ENCODE data around the gene CPNE2.
"Not testable (repeated sequence)": the region's sequence is repeated elsewhere in the genome, so short reads cannot be mapped to it uniquely, and the experiment has no call there.

CPNE2 gene

GRCh38 chr16:57167953-57168352 lies 75.6 kb downstream of the CPNE2 start:
- DNase-seq (ENCODE audit: low spot score): no peak

DNA sequence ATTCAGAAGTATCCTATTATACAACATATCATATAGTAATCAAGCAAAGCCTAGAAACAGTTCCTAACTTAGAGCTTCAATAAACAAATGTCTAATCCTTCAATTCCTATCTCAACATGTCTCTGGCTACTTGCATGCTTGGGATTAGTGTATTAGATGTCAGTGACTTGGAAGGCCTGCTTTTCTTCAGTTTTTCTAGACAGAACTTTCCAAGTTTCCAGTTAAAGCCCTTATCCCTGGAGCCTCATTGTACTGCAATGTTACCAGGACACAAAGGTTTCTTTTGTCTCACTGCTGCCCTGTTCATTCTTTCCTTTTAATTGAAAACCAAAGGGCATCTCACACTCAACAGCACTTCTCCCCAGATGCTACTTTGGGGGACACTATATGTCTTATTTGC lies 76.9 kb downstream of the CPNE2 start:
- DNase-seq (ENCODE audit: low spot score): no peak

- DNase-seq (ENCODE audit: low spot score): no peak
Observed at GRCh38 chr16:57172721-57173290, 80.4 kb downstream of the CPNE2 start.

- DNase-seq (ENCODE audit: low spot score): no peak
Observed at GRCh38 chr16:57175896-57176295, 83.5 kb downstream of the CPNE2 start.

- DNase-seq (ENCODE audit: low spot score): no peak
Observed at GRCh38 chr16:57178196-57178595, 85.8 kb downstream of the CPNE2 start.

DNA sequence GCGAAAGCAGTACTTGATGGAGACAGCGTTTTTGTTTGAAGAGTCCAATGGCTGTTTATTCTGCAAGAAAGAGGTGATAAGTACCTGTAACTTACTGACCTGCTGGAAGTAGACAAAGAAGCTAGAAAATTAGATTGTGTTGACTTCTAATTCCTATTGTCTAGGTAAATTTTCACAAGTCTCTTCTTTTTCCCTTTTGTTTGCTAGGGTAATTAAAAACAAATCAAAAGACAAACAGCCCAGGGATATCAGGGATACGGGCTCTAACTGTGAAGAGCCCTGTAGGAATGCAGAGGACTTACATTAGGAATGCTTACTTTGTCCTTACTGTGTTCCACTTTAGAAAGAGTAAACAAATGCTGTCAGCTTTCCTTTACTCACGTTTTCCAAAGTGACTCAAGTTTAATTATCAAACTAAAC lies 86.4 kb downstream of the CPNE2 start:
- DNase-seq (ENCODE audit: low spot score): no peak

DNA sequence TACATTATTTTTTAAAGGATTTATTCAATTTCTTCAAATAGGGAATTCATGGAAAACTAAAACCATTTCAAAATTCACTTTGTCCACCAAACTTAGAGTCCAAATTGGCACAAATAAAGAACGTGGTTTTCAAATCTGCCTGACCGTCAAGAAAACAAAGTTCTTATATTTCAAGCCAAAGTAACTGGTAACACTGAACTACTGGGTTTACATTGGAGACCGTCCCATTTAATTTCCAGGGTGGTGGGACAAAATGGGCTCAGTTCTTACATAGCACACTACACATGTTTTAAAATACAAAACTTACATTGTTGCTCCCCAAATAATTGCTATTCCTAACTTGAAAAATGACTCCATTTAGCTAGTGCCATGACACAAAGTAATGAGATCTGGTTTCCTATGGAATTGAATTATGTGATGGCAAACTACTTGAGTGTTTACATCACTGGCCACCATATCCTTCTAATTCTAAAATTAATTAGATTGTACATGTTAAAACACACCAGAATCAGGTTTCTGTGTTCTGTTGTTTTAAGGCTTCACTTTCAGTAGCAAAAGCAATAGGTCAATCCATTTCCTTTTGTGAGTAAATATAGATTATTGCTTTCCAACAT lies 86.9 kb downstream of the CPNE2 start:
- DNase-seq (ENCODE audit: low spot score): no peak

- DNase-seq (ENCODE audit: low spot score): no peak
Observed at GRCh38 chr16:57184113-57184512, 91.7 kb downstream of the CPNE2 start.

GRCh38 chr16:57184887-57185445 lies 92.6 kb downstream of the CPNE2 start:
- no peak for DNase-seq (ENCODE audit: low spot score)

DNA sequence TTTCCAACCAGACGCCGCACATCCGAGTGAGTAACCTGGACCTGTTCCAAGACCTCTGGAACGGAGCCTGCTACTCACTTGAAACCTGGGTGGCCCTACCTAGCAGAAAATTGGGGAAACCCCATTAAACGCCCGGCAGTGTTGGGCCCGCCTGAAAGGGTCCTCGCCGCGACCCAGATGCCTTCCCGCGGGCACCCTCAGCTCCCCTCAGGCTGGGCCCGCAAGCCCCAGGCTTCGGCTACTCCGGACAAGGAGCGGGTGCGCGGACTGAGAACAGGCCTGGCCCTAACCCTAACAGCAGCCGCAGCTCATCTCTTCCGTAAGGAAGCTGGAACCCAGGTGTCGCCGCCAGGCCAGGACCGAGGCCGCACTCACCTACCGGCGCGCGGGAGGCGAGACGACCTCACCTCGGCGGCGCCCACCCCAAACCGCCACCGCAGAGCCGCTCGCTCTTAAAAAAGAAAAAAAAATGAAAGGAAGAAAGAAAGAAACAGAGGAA lies 93.1 kb downstream of the CPNE2 start:
- DNase-seq (ENCODE audit: low spot score): no peak

- peak; percentile 95 for DNase-seq (ENCODE audit: low spot score)
Observed at GRCh38 chr16:57185945-57186871, 93.8 kb downstream of the CPNE2 start, which contains the start of the genes PSME3IP1 and RSPRY1. Gene PSME3IP1 (minus strand): TSS chr16:57186039. CDS start chr16:57173854, 12,185 bp downstream. Gene RSPRY1 (plus strand): TSS chr16:57186329. CDS start chr16:57204659, 18,330 bp downstream.

- DNase-seq (ENCODE audit: low spot score): no peak
Observed at GRCh38 chr16:57186872-57187854, 94.8 kb downstream of the CPNE2 start.

DNA sequence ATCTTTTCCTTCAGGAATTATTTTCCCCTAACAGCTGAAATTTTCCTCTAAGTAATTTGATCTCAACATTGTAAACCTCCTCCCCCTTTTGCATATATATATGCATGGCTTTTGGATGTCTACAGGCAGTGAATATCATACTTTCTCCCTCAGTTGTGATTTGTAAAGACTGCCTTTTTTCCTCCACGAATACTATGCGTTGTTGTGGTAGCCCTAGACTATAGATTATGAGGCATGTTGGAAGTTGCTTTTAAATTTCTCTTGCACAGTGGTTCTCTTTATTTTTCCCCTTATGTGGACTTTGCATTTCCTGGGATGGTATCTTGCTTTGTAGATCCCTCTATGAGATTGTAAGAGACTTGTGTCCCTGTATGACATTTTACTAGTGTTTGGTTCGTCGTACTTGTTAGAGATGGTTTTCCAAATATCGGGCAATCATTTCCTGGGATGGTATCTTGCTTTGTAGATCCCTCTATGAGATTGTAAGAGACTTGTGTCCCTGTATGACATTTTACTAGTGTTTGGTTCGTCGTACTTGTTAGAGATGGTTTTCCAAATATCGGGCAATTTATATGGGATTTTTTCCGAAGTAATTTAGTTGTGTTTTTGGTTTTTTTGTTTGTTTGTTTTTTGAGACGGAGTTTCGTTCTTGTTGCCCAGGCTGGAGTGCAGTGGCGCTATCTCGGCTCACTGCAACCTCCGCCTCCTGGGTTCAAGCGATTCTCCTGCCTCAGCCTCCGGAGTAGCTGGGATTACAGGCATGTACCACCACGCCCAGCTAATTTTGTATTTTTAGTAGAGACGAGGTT lies 95.7 kb downstream of the CPNE2 start:
- DNase-seq (ENCODE audit: low spot score): not testable (repeated sequence)

- DNase-seq (ENCODE audit: low spot score): no peak
Observed at GRCh38 chr16:57188711-57189002, 96.3 kb downstream of the CPNE2 start.

GRCh38 chr16:57189527-57189926 lies 97.1 kb downstream of the CPNE2 start:
- not testable (repeated sequence) for DNase-seq (ENCODE audit: low spot score)

DNA sequence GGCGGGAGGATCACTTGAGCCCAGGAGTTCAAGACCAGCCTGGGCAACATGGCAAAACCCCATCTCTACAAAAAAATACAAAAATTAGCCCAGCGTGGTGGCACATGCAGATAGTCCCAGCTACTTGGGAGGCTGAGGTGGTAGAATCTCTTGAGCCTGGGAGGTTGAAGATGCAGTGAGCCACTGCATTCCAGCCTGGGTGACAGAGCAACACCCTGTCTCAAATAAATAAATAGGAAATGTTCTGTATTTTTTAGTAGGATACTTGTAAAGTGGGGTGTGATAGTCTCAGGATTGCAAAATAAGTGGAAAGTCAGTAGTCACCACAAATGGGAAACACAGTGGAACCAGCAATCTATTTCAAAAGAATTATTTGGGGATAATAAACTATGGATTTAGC lies 97.8 kb downstream of the CPNE2 start:
- DNase-seq (ENCODE audit: low spot score): no peak

- no peak for DNase-seq (ENCODE audit: low spot score)
Observed at GRCh38 chr16:57191056-57191571, 98.7 kb downstream of the CPNE2 start.

GRCh38 chr16:57192146-57192545 lies 99.8 kb downstream of the CPNE2 start:
- DNase-seq (ENCODE audit: low spot score): no peak

- no peak for DNase-seq (ENCODE audit: low spot score)
Observed at GRCh38 chr16:57192720-57193486, 100.5 kb downstream of the CPNE2 start.

Measured in HuH-7.5 (cell line).